PC-9 (cell line): ENCODE results near the gene TCEANC2. TPM values are rescaled to one million over a fixed set of nuclear protein-coding genes. Genes with fewer than 3 reads are reported as not detected.
A peak's percentile ranks its signal among the peaks of the same experiment; 100 is the strongest.

Experiments used
- BruUV-seq: library from RNA; stranded (reverse); fragments of 400-500 nt; replicated peaks from 2 replicates; lab custom pipeline; 2021; lab: Mats Ljungman, UMichigan
- CTCF ChIA-PET: fragments of 300-600 bp; sonication (Branson Sonifier 250); formaldehyde crosslinking; loops from one replicate; lab custom pipeline; 2022; ENCODE audit warnings: antibody characterized with exemption; lab: Charles Lee
- POLR2A ChIA-PET: fragments of 300-600 bp; sonication (Branson Sonifier 250); formaldehyde crosslinking; loops from one replicate; lab custom pipeline; 2022; ENCODE audit warnings: antibody characterized with exemption; ENCODE audit not compliant: unreplicated experiment; lab: Charles Lee
- DNase-seq, 2 experiments: peaks; one replicate each; pipeline versions ENCODE4 v3.0.0 to v3.0.0-alpha.2; 2015 to 2022; ENCODE audit warnings: mixed read lengths in 1 of 2
- H2AFZ ChIP-seq: fragments of 200-600 bp; sonication (generic); 2 replicates; pipeline ENCODE4 v1.8.1; 2017; ENCODE audit warnings: antibody characterized with exemption
- H3F3A ChIP-seq: fragments of 200-600 bp; sonication (generic); 2 replicates; pipeline ENCODE4 v1.8.1; 2017; ENCODE audit warnings: antibody characterized with exemption, mild to moderate bottlenecking, low read depth; ENCODE audit not compliant: insufficient read depth
- H3K27ac ChIP-seq: fragments of 200-600 bp; sonication (generic); 2 replicates; pipeline ENCODE4 v1.6.1; 2016; ENCODE audit warnings: mixed run types
- H3K27me3 ChIP-seq: fragments of 200-600 bp; sonication (generic); 2 replicates; pipeline ENCODE4 v1.6.1; 2016; ENCODE audit warnings: low read depth, mixed run types; ENCODE audit not compliant: insufficient read depth
- H3K36me3 ChIP-seq: fragments of 200-600 bp; sonication (generic); 2 replicates; pipeline ENCODE4 v1.6.1; 2016; ENCODE audit warnings: low read depth, mixed run types
- H3K4me1 ChIP-seq: fragments of 200-600 bp; sonication (generic); replicated peaks from 2 replicates; pipeline ENCODE4 v1.6.1; 2016; ENCODE audit warnings: mixed run types; ENCODE audit not compliant: insufficient read depth
- H3K4me2 ChIP-seq: fragments of 200-600 bp; sonication (generic); 2 replicates; pipeline ENCODE4 v1.6.1; 2017; ENCODE audit warnings: mixed run types
- H3K4me3 ChIP-seq: fragments of 200-600 bp; sonication (generic); 2 replicates; pipeline ENCODE4 v1.6.1; 2016; ENCODE audit warnings: mixed run types
- H3K79me2 ChIP-seq: fragments of 200-600 bp; sonication (generic); 2 replicates; pipeline ENCODE4 v1.6.1; 2017; ENCODE audit warnings: low read depth, mixed run types
- H3K9me2 ChIP-seq: fragments of 200-600 bp; sonication (generic); 2 replicates; pipeline ENCODE4 v1.8.1; 2017; ENCODE audit warnings: mild to moderate bottlenecking; ENCODE audit not compliant: insufficient read depth
- H3K9me3 ChIP-seq: fragments of 200-600 bp; sonication (generic); 2 replicates; pipeline ENCODE4 v1.8.1; 2016; ENCODE audit warnings: low read depth; ENCODE audit not compliant: insufficient read depth
- H4K20me1 ChIP-seq: fragments of 200-600 bp; sonication (generic); 2 replicates; pipeline ENCODE4 v1.8.1; 2017; ENCODE audit not compliant: insufficient read depth
- EZH2 ChIP-seq: fragments of 200-600 bp; sonication (generic); IDR thresholded peaks from 2 replicates; pipeline ENCODE4 v1.8.0; 2017; ENCODE audit warnings: antibody characterized with exemption, low read depth
- intact Hi-C: fragments of 100-400 bp; cut with micrococcal nuclease; formaldehyde crosslinking; loops from one replicate; pipeline ENCODE4 v1.10.0; 2022; ENCODE audit not compliant: unreplicated experiment
- total RNA-seq: library from RNA; stranded (reverse); gene quantifications from 2 replicates; pipeline ENCODE4 v1.2.3, GENCODE V29; 2021
- TF ChIP-seq, protein P1 (sequence below): fragments of 200-600 bp; sonication (generic); conservative IDR thresholded peaks from 2 replicates; pipeline ENCODE4 v1.6.1; 2017; ENCODE audit warnings: mixed run types, antibody characterized with exemption, mild to moderate bottlenecking, moderate library complexity

TCEANC2 gene
- total RNA-seq, 1 experiment from 2014 or later = 11.5 TPM

DNA sequence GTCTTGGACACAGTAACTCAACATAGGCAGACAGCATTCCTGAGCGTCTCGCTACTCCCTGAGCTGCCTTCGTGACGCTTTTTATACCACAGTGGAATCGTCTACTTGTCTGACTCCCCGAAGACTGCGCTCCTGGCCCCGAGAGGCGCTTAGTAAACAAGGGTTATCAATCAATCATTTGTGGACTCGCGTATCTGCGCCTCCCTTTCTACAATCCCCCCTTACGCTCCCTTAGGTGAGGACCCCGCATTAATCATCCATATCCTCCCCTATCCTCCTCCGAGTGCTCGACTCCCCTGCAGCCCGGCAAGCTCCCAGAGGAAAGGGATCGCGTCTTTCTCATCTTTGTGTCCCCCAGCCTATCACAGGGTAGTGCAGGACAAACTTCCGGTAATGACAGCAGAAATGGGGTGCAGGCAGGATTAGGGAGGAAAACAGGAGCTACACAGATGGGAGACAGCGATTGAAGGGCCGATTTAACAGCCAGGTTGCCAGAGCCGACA is 926 bp upstream of the TCEANC2 start:
- POLR2A ChIA-PET = interaction anchor here (0.5 to 0.6 kb wide), 5 partner anchors 151 to 1384 kb away, joined by 3 to 8 read pairs (median 4); partner anchors contain the start of gene YIPF1

DNA sequence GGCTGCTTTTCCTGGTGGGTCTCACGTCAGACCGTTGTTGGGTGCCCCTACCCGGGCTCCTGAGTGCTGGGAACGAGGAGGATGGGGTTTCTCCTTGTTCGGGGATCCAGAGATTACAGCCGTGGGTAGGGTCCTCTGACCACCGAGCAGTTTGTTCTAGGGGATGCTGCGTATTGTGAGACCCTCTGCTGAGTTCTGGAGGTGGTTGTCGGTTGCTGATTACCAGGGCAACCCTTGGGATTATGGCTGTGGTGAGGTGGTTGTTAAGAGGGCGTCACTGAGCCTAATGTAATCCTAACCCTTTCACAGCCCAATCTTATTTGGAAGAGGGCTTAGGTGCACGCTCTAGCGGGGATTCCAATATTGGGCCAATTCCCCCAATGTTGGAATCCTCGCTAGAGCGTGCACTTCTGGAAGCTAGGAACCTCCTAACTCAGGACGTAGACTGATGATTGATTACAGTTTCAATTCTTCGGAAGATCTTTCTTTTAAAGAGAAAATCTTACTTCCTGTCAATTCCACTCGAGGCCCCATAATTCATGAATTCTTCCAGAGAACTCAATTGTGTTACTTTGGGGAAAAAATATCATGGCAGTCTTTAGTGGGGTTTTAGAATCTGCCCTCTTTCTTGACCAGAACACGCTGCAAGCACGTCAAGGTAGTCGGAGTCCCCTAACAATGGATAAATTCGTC is 483 bp downstream of the TCEANC2 start:
- Histone ChIP-seq H3K27me3 (no peaks in the 10 kb centered on the region), H3K36me3 (0 out of 2 replicates have a peak, but pooled peaks cover 3% of the 10 kb centered on the region), H2AFZ (peak overlapping the region; percentile 97), H3K27ac (peak overlapping the region; percentile 25; the same call in 1 of the 2 replicates), H3K9me2 (no peaks in the 10 kb centered on the region), H3K79me2 (peaks cover 37% of the 10 kb centered on the region), H3F3A (0 out of 2 replicates have a peak, but pooled peaks cover 4% of the 10 kb centered on the region), H3K4me1 (peaks cover 20% of the 10 kb centered on the region), H4K20me1 (peaks cover 3% of the 10 kb centered on the region; the same call in 1 of the 2 replicates), H3K9me3 (no peaks in the 10 kb centered on the region), H3K4me3 (peak overlapping the region; percentile 85), H3K4me2 (peak overlapping the region; percentile 88)
- no peak for DNase-seq
- TSS peak; percentile 60 for BruUV-seq
- no peak for TF ChIP-seq EZH2
- TF ChIP-seq, protein P1, sequence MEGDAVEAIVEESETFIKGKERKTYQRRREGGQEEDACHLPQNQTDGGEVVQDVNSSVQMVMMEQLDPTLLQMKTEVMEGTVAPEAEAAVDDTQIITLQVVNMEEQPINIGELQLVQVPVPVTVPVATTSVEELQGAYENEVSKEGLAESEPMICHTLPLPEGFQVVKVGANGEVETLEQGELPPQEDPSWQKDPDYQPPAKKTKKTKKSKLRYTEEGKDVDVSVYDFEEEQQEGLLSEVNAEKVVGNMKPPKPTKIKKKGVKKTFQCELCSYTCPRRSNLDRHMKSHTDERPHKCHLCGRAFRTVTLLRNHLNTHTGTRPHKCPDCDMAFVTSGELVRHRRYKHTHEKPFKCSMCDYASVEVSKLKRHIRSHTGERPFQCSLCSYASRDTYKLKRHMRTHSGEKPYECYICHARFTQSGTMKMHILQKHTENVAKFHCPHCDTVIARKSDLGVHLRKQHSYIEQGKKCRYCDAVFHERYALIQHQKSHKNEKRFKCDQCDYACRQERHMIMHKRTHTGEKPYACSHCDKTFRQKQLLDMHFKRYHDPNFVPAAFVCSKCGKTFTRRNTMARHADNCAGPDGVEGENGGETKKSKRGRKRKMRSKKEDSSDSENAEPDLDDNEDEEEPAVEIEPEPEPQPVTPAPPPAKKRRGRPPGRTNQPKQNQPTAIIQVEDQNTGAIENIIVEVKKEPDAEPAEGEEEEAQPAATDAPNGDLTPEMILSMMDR = no peak
- intact Hi-C loops = loop anchor here (1.0 to 5.0 kb wide), 6 partner anchors 37 to 727 kb away; partner anchors contain the start of genes LRP8 and SSBP3
- CTCF ChIA-PET = interaction anchor here (0.6 kb wide), 2 partner anchors 62 to 436 kb away, joined by 3 to 7 read pairs; no protein-coding TSS in a partner anchor
- POLR2A ChIA-PET = interaction anchor here (0.5 kb wide), 1 partner anchor 168 kb away, joined by 3 read pairs; no protein-coding TSS in a partner anchor

More for the DNA sequence above, 926 bp upstream of the TCEANC2 start:
- no peaks in the 10 kb centered on the region for H3K9me3 ChIP-seq
- H3F3A ChIP-seq = 0 out of 2 replicates have a peak, but pooled peaks cover 8% of the 10 kb centered on the region
- H3K4me3 ChIP-seq = peak overlapping the region; percentile 68
- H3K9me2 ChIP-seq = no peaks in the 10 kb centered on the region
- peak overlapping the region; percentile 90 for H2AFZ ChIP-seq
- DNase-seq = peak; percentile 42 to 59
- TF ChIP-seq EZH2 = no peak
- TF ChIP-seq, protein P1 = no peak
- peaks cover 28% of the 10 kb centered on the region for H3K4me1 ChIP-seq
- peak overlapping the region; percentile 35 for H3K27ac ChIP-seq
- no peaks in the 10 kb centered on the region for H3K27me3 ChIP-seq
- BruUV-seq = TSS peak; percentile 41
- H4K20me1 ChIP-seq = peaks cover 13% of the 10 kb centered on the region
- H3K36me3 ChIP-seq = 0 out of 2 replicates have a peak, but pooled peaks cover 3% of the 10 kb centered on the region
- CTCF ChIA-PET = interaction anchor here (1.1 kb wide), 2 partner anchors 93 to 191 kb away, joined by 3 to 5 read pairs; no protein-coding TSS in a partner anchor
- peaks cover 51% of the 10 kb centered on the region for H3K79me2 ChIP-seq
- intact Hi-C loops = loop anchor here (2.0 to 5.0 kb wide), 5 partner anchors 36 to 725 kb away; partner anchors contain the start of genes LRP8 and SSBP3
- peak overlapping the region; percentile 96 for H3K4me2 ChIP-seq

DNA sequence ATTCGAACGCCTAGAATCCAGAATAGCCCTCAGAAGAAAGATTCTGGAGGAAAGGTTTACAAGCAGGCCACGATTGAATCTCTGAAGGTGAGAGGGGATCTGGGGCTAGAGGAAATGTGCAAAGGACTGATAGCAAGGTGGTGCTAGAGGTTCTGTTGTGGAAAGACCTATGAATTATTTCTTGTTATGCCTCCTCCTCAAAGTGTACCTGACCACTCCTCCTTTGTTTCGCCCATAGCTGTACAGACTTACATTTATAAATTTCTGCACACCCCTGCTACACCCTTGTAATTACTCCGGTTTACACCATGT is 986 bp downstream of the TCEANC2 start:
- Histone ChIP-seq H3K9me2 (no peaks in the 10 kb centered on the region), H3K4me3 (peak overlapping the region; percentile 85; the same call in 1 of the 2 replicates), H3K79me2 (peaks cover 32% of the 10 kb centered on the region), H3K27me3 (no peaks in the 10 kb centered on the region), H4K20me1 (0 out of 2 replicates have a peak, but pooled peaks cover 3% of the 10 kb centered on the region), H3K27ac (no peak overlapping the region), H2AFZ (peak overlapping the region; percentile 97), H3K9me3 (no peaks in the 10 kb centered on the region), H3K4me2 (peak overlapping the region; percentile 88), H3K4me1 (peaks cover 20% of the 10 kb centered on the region), H3F3A (0 out of 2 replicates have a peak, but pooled peaks cover 4% of the 10 kb centered on the region), H3K36me3 (0 out of 2 replicates have a peak, but pooled peaks cover 3% of the 10 kb centered on the region)
- intact Hi-C loops = loop anchor here (5.0 kb wide), 3 partner anchors 353 to 727 kb away; partner anchors contain the start of genes LRP8 and SSBP3
- ChIA-PET CTCF (interaction anchor here (0.6 kb wide), 2 partner anchors 62 to 435 kb away, joined by 3 to 7 read pairs; no protein-coding TSS in a partner anchor), POLR2A (interaction anchor here (0.5 to 0.6 kb wide), 2 partner anchors 109 to 168 kb away, joined by 3 to 33 read pairs; partner anchors contain the start of genes IFT25 and LRRC42)
- no peak for DNase-seq
- TF ChIP-seq, protein P1 = no peak
- TF ChIP-seq EZH2 = no peak
- BruUV-seq = no TSS peak
